Lower lobe of right lung (tissue), 2 donors: ENCODE measurements around the gene HPSE2. TPM values are rescaled to one million over a fixed set of nuclear protein-coding genes. Genes with fewer than 3 reads are reported as not detected.

Experiments
- ATAC-seq, 2 donors: fragments of 200-7000 bp; cut with Tn5 transposase; one replicate each; pipeline ENCODE4 v1.9.1; 2020 to 2022; ENCODE audit warnings: mild to moderate bottlenecking in 2 of 2, moderate library complexity in 2 of 2
- DNase-seq: peaks from one replicate; pipeline ENCODE4 v3.0.0-alpha.2; 2020
- H3K27ac ChIP-seq: fragments of 200-600 bp; one replicate; pipeline ENCODE4 v1.8.0; 2022
- H3K27me3 ChIP-seq: fragments of 200-600 bp; one replicate; pipeline ENCODE4 v1.8.0; 2022; ENCODE audit warnings: low read depth
- H3K36me3 ChIP-seq: fragments of 200-600 bp; one replicate; pipeline ENCODE4 v1.8.0; 2022; ENCODE audit warnings: mild to moderate bottlenecking
- H3K4me1 ChIP-seq: fragments of 200-600 bp; one replicate; pipeline ENCODE4 v1.8.0; 2022
- H3K4me3 ChIP-seq: fragments of 200-600 bp; one replicate; pipeline ENCODE4 v1.8.0; 2022; ENCODE audit warnings: mild to moderate bottlenecking
- H3K9me3 ChIP-seq: fragments of 200-600 bp; one replicate; pipeline ENCODE4 v1.8.0; 2022
- intact Hi-C: fragments of 100-400 bp; cut with DNase I; formaldehyde crosslinking; loops from one replicate; pipeline ENCODE4 v1.11.0; 2022
- total RNA-seq: library from RNA; stranded (reverse); fragmentation: NEBNext Ultra II Directional; extraction: Animal tissue kit (Norgen Biotek cat#: 25700); gene quantifications from one replicate; pipeline ENCODE4 v1.2.1, GENCODE V29; 2021
- TF ChIP-seq, protein P1 (sequence below): fragments of 200-600 bp; IDR thresholded peaks from one replicate; pipeline ENCODE4 v1.8.0; 2022; ENCODE audit warnings: antibody characterized with exemption, mild to moderate bottlenecking
- donor health status: DM: no; HTN: yes; CAD: no; lungs with severe emphysema.

HPSE2 gene
- total RNA-seq, 1 donor from 2014 or later, result 0.77 TPM

GRCh38 chr10:98825741-98826140 is 409.9 kb downstream of the HPSE2 start:
- no peak overlapping the region for H3K27ac ChIP-seq
- H3K27me3 ChIP-seq, result no peaks in the 10 kb centered on the region
- H3K36me3 ChIP-seq, result no peaks in the 10 kb centered on the region
- H3K4me1 ChIP-seq, result no peaks in the 10 kb centered on the region
- TF ChIP-seq, protein P1, sequence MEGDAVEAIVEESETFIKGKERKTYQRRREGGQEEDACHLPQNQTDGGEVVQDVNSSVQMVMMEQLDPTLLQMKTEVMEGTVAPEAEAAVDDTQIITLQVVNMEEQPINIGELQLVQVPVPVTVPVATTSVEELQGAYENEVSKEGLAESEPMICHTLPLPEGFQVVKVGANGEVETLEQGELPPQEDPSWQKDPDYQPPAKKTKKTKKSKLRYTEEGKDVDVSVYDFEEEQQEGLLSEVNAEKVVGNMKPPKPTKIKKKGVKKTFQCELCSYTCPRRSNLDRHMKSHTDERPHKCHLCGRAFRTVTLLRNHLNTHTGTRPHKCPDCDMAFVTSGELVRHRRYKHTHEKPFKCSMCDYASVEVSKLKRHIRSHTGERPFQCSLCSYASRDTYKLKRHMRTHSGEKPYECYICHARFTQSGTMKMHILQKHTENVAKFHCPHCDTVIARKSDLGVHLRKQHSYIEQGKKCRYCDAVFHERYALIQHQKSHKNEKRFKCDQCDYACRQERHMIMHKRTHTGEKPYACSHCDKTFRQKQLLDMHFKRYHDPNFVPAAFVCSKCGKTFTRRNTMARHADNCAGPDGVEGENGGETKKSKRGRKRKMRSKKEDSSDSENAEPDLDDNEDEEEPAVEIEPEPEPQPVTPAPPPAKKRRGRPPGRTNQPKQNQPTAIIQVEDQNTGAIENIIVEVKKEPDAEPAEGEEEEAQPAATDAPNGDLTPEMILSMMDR, result no peak
- ATAC-seq (no peak), DNase-seq (no peak)
- H3K9me3 ChIP-seq, result no peaks in the 10 kb centered on the region
- intact Hi-C loops, result no loop called here
- no peak overlapping the region for H3K4me3 ChIP-seq

DNA sequence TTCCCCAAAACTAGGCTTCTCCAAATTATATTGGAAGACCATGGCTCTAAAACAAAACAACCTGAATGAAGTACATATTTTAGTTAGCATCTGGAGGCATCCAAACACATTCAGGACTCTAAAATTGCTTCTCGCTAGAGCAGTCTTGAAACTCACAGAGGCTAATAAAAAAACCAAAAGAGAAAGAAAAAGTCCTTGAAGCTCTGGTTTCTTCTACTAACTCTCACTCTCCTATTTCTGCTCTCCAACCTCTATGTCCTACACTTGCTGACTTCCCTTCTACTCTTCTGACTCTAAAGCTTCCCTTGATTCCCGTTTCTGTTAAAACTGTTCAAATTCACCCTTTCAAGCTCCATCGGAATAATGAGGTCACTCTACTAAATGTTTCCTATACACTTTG is 418.3 kb downstream of the HPSE2 start:
- Histone ChIP-seq H3K27me3 (no peaks in the 10 kb centered on the region), H3K36me3 (no peaks in the 10 kb centered on the region), H3K27ac (no peak overlapping the region), H3K9me3 (no peaks in the 10 kb centered on the region), H3K4me1 (no peaks in the 10 kb centered on the region), H3K4me3 (no peak overlapping the region)
- ATAC-seq, result no peak
- TF ChIP-seq, protein P1, result no peak
- intact Hi-C loops, result no loop called here
- DNase-seq, result no peak

- TF ChIP-seq, protein P1, result no peak
- Histone ChIP-seq H3K4me3 (no peak overlapping the region), H3K9me3 (no peaks in the 10 kb centered on the region), H3K27ac (no peak overlapping the region), H3K27me3 (no peaks in the 10 kb centered on the region), H3K4me1 (no peaks in the 10 kb centered on the region), H3K36me3 (no peaks in the 10 kb centered on the region)
- ATAC-seq (no peak), DNase-seq (no peak)
- intact Hi-C loops, result no loop called here
These were observed 420.4 kb downstream of the HPSE2 start for GRCh38 chr10:98815039-98815885.

- H3K4me1 ChIP-seq, result no peaks in the 10 kb centered on the region
- no peak overlapping the region for H3K4me3 ChIP-seq
- TF ChIP-seq, protein P1, result no peak
- H3K27ac ChIP-seq, result no peak overlapping the region
- DNase-seq (no peak), ATAC-seq (no peak)
- no peaks in the 10 kb centered on the region for H3K9me3 ChIP-seq
- intact Hi-C loops, result no loop called here
- no peaks in the 10 kb centered on the region for H3K27me3 ChIP-seq
- no peaks in the 10 kb centered on the region for H3K36me3 ChIP-seq
These were observed 421.2 kb downstream of the HPSE2 start for GRCh38 chr10:98814470-98814869.

DNA sequence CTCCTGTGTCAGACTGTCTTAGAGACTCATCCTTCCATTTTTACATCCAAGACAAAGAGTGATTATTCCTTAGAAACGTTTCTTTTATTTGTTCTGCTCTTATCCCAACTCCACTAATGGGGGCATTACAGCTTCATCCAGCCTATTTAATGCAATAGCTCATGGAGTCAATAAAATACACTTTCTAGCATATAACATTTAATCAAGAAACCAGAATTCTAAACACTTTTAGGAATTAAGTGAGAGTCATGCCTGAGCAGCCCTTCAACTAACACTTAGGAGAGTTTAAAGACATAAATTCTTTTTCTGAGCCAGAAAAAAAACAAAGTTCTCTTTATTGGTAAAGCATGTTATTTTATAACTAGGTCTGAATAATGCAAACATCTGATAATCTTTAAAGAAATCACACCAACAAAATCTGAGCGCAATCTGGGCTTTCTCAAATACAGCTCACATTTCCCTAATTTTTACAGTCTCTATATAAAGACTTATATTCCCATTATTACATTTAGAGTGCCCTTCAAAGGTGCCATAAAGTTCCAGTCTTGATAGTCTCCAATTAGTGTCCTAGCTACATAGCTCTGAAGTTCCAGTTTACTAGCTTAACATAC is 427.3 kb downstream of the HPSE2 start:
- Histone ChIP-seq H3K4me3 (no peak overlapping the region), H3K9me3 (no peaks in the 10 kb centered on the region), H3K27ac (no peak overlapping the region), H3K4me1 (no peaks in the 10 kb centered on the region), H3K27me3 (no peaks in the 10 kb centered on the region), H3K36me3 (no peaks in the 10 kb centered on the region)
- intact Hi-C loops, result no loop called here
- TF ChIP-seq, protein P1, result no peak
- no peak for ATAC-seq
- no peak for DNase-seq
